Femur (tissue), 1 donor: Measurements from ENCODE around the gene CDK18.

Experiments used
- DNase-seq: peaks from one replicate; pipeline ENCODE4 v3.0.0-alpha.2; 2017

Gene CDK18

GRCh38 chr1:205572421-205572820, 68.0 kb downstream of the CDK18 start:
- no peak for DNase-seq

GRCh38 chr1:205575294-205575885, 70.9 kb downstream of the CDK18 start:
- no peak for DNase-seq

GRCh38 chr1:205576011-205576410, 71.5 kb downstream of the CDK18 start:
- no peak for DNase-seq

- no peak for DNase-seq
Measured at GRCh38 chr1:205576805-205577761, 72.6 kb downstream of the CDK18 start.

GRCh38 chr1:205577874-205578658, 73.6 kb downstream of the CDK18 start:
- no peak for DNase-seq

GRCh38 chr1:205578780-205579571, 74.5 kb downstream of the CDK18 start:
- DNase-seq: no peak

GRCh38 chr1:205579711-205580110, 75.2 kb downstream of the CDK18 start:
- no peak for DNase-seq

- no peak for DNase-seq
Measured at GRCh38 chr1:205580140-205580922, 75.9 kb downstream of the CDK18 start.

GRCh38 chr1:205580923-205581180, 76.4 kb downstream of the CDK18 start:
- DNase-seq: no peak

GRCh38 chr1:205581321-205581980, 77.0 kb downstream of the CDK18 start:
- no peak for DNase-seq

- no peak for DNase-seq
Measured at GRCh38 chr1:205582046-205582445, 77.6 kb downstream of the CDK18 start.
